NCI-H526 (cell line): ENCODE data around the gene ANTXR2.
"Not testable (repeated sequence)": the region's sequence is repeated elsewhere in the genome, so short reads cannot be mapped to it uniquely, and the experiment has no call there.

Source experiments
- DNase-seq, 2 experiments: peaks; one replicate each; lab custom pipeline; 2025; lab: John Stamatoyannopoulos, UW

ANTXR2 gene

DNA sequence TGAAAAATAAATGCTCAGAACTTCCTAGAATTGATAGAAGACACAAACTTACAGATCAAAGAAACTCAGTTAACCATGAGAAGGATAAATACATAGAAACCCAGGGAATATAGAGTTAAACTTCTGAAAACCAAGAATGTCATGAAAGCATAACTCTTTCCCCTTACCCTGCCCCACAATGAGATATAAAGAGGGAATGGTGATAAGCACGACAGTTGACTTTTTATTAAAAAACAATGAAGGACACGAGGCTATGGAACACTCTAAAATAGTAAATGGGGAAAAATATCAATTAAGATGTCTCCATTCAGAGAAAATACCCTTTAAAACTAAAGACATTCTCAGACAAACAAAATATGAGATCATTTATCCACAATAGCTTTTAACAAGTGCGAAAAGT lies 154.7 kb downstream of the ANTXR2 start:
- no peak for DNase-seq

- DNase-seq: no peak
Measured at GRCh38 chr4:79917246-79917645, 155.8 kb downstream of the ANTXR2 start.

DNA sequence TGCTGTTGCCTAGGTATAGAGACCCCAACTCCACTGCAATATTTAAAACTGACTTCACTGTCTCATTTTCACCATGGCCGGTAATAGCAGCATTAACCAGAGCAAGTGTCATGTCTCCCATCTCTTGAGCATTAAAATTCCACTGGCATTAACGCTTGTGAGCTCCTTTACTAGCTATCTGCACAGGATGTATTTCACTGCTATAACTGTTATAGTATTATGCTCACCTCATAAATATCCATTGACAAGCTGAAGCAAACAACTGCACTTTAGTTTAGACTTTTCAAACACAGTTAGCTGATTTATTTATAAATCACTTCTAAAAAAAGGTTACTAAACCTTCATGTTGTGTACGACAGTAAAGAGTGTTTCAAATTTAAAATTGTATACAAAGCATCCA lies 157.8 kb downstream of the ANTXR2 start:
- no peak for DNase-seq

GRCh38 chr4:79913581-79913980 lies 159.4 kb downstream of the ANTXR2 start:
- DNase-seq: no peak

DNA sequence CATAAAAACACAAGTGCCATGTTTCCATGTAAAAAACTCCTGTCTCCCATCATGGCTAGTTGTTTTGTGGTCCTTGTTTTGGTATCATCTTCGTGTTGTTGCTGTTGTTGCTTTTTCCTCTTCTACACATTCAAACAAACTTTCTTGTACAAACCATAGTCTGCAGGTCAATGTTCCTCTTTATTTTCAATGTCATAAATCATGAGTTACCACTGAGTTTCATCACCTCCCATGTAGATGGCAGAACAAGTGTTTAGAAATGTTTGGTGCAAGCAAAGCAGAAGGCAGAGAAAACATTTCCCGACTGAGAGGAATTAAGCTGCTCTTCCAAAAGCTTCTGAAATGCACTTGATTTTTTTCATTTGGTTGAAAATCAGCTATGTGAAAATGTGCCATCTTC lies 166.0 kb downstream of the ANTXR2 start:
- DNase-seq: no peak

GRCh38 chr4:79906303-79906702 lies 166.7 kb downstream of the ANTXR2 start:
- DNase-seq: no peak

DNA sequence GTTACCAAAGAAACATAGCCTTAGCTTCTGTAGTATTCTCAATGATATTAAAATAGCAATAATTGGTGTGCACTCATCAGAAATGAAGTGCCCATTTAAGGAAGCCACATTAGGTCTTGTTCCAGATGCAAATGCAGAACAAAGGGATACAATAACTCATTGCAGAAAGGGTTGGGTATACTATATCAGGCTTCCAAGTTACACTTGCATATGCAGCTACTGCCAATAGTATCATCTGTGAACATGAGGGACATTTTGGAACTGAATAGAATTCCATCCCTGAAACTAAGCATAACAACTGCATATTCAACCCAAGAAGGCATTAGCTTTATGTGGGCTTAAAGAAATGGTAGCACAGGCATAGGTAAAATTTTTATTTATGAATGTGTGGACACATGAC lies 167.8 kb downstream of the ANTXR2 start:
- no peak for DNase-seq

- no peak for DNase-seq
Measured at GRCh38 chr4:79904331-79904730, 168.7 kb downstream of the ANTXR2 start.

- DNase-seq: no peak
Measured at GRCh38 chr4:79900182-79900581, 172.8 kb downstream of the ANTXR2 start.

- DNase-seq: no peak
Measured at GRCh38 chr4:79899481-79899880, 173.5 kb downstream of the ANTXR2 start.

- no peak for DNase-seq
Measured at GRCh38 chr4:79898055-79898454, 175.0 kb downstream of the ANTXR2 start.

DNA sequence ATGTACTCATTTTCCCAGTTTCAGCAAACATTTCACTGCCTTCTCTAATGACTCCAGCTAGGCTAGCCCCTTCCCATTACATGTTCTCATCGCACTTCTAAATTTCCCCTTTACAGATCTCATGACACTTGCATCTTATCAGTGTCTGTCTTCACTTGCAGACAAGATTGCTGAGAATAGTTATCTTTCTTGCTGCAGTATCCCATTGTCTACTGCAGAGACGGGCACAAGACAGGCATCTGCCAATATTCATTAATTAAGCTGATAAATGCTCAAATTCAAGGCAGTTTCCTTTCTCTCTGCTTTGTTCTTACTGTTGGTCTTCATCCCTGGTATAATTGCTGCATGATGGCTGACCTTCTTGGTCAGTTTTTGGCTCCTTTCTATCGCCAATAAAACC lies 175.9 kb downstream of the ANTXR2 start:
- no peak for DNase-seq

GRCh38 chr4:79893456-79893855 lies 179.6 kb downstream of the ANTXR2 start:
- no peak for DNase-seq

- not testable (repeated sequence) for DNase-seq
Measured at GRCh38 chr4:79889026-79889425, 184.0 kb downstream of the ANTXR2 start.

GRCh38 chr4:79886557-79886956 lies 186.5 kb downstream of the ANTXR2 start:
- DNase-seq: no peak

GRCh38 chr4:79886021-79886420 lies 187.0 kb downstream of the ANTXR2 start:
- DNase-seq: no peak

GRCh38 chr4:79883290-79883689 lies 189.7 kb downstream of the ANTXR2 start:
- no peak for DNase-seq

DNA sequence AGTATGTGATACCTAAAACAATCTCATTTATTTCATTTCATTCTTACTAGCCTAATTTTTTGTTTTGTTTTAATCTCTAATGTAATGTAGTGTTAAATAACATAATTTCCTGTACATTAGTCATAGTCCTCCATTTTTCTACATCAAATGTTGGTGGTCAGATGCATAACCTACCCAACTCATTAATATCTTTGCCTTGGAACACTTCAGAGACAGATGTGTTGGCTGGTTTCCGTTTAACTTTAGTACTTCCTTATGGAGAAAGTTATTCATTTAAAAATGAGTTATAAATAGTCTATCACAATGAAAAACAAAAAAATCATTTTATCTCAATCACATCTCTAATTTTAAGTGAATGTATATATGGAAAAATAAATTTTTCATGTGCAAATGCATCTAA lies 190.2 kb downstream of the ANTXR2 start:
- DNase-seq: no peak

GRCh38 chr4:79881407-79881806 lies 191.6 kb downstream of the ANTXR2 start:
- no peak for DNase-seq

DNA sequence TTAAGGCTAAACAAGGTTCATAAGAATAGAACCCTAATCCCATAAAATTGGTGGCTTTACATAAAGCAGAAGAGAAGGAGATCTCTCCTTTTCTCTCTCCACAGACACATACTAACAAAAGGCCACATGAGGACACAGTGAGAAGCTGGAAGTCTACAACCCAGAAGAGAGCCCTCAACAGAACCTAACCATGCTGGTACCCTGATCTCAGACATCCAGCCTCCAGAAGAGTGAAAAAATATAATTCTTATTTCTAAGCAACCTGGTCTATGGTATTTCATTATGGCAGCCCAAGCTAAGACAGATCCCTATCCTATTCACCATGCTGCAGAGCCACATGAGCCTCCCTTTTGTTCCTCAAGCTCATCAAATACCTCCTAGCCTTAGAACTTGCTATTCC lies 195.5 kb downstream of the ANTXR2 start:
- DNase-seq: no peak

DNA sequence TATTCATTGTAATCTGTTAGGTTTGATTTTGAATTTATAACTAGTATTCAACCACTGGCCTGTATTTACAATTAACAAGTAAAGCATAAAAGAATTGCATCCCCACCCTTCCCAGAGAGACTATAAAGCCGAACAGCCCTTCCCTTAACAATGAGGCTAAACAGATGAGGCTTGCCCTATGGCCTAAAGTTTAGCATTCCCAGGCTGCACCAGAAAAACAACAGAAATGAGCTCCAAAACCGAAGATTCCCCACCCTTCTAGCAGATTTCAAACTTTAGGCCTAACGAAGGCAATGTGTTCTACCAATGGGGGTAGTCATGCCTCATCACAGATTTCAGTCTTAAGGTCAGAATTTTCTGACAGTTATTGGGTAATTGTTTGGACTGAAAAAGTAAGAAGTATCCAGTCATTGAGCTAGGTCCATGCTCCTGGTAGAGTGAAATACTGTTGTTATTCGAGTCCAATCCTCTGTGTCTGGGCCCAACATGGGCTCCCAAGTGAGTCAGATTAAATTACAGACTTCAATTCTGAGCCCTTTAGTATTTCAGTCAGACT lies 197.6 kb downstream of the ANTXR2 start:
- no peak for DNase-seq

DNA sequence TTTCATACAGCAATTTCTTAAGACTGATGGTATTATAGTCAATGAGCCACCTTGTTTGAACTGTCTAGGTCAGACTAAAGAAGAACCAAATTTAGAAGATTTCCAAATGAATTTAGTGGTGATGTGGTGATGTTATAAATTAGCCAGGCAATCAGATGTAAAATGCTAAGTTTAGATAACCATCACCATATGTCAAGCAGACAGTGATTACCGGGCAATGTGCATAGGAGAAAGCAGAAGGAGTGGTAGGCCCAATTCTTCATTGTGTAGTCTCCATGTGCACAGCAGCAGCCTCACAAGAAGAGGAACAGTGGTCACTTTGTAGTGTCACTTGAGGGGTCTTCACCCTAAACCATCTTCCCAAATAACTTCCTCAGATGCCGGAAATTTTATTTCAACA lies 198.8 kb downstream of the ANTXR2 start:
- DNase-seq: no peak

DNA sequence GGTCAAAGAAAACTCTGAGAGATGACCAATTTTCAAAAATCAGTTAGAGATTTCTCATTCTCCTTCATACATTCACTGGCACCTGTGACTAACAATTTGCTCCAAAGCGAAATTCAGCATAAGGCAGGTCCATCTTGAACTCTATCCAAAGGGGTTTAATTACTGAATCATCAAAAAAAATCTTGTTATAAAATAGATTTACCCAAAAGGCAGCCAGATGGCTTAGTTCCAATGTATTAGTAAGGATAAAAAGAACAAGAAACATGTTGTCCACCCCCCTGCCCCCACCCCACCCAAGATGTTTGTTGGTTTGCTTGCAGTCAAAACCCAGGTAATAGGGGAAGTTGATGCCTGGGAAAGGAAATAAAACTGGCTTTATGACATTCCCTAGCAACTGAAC lies 200.3 kb downstream of the ANTXR2 start:
- DNase-seq: no peak

DNA sequence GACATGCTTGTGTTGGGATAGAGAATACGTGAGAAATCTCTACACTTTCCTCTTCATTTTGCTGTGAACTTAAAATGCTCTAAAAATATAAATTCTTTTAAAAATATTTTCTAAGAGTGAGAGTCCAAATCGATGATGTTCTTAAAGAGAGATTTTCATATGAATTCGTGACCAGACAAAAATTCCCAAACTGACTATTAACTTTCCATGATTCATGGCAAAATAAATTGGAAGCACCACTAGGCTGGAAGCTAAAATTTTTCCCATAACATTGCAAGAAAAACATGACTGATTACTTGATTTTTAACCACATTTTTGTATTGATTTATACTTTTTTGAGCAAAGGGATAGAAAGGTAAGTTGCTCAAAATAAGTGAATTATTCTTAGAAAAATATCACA lies 201.1 kb downstream of the ANTXR2 start:
- DNase-seq: no peak
